K562 (cell line): ENCODE measurements around the gene KAT6B. TPM values are rescaled to one million over a fixed set of nuclear protein-coding genes. Genes with fewer than 3 reads are reported as not detected.

Experiments used
- CBFA2T3 ChIP-seq: fragments of 450-650 bp; IDR thresholded peaks from 2 replicates; pipeline ENCODE4 v1.6.1; 2017
- CTBP1 ChIP-seq: fragments of 450-650 bp; IDR thresholded peaks from 2 replicates; pipeline ENCODE4 v1.6.1; 2016; ENCODE audit warnings: borderline replicate concordance
- DDX20 ChIP-seq: fragments of 450-650 bp; IDR thresholded peaks from 2 replicates; pipeline ENCODE4 v1.6.1; 2016; ENCODE audit warnings: missing genetic modification characterization, low read depth, mild to moderate bottlenecking, missing compliant biosample characterization, moderate library complexity
- E2F4 ChIP-seq: sonication (generic); formaldehyde crosslinking; IDR thresholded peaks from 2 replicates; pipeline ENCODE4 v1.8.0; 2022; ENCODE audit warnings: mild to moderate bottlenecking, low read depth, missing genetic modification reagents
- E2F8 ChIP-seq: fragments of 450-650 bp; IDR thresholded peaks from 2 replicates; pipeline ENCODE4 v1.7.1; 2018; ENCODE audit warnings: mild to moderate bottlenecking, low read depth; ENCODE audit not compliant: partially characterized antibody
- FOXA1 ChIP-seq: fragments of 450-650 bp; IDR thresholded peaks from 2 replicates; pipeline ENCODE4 v1.6.1; 2016; ENCODE audit warnings: mild to moderate bottlenecking, borderline replicate concordance
- KDM1A ChIP-seq, 2 experiments: fragments of 450-650 bp; IDR thresholded peaks; 2 replicates each; pipeline ENCODE4 v1.6.1; 2016; ENCODE audit warnings: mild to moderate bottlenecking in 2 of 2
- KLF10 ChIP-seq: fragments of 250-450 bp; sonication (Bioruptor Pico); IDR thresholded peaks from 2 replicates; pipeline ENCODE4 v1.6.1; 2021; ENCODE audit warnings: matching md5 sums
- PTRF ChIP-seq: fragments of 450-650 bp; IDR thresholded peaks from 2 replicates; pipeline ENCODE4 v1.6.1; 2016; ENCODE audit warnings: mild to moderate bottlenecking, missing genetic modification characterization, missing compliant biosample characterization
- SAFB ChIP-seq: fragments of 200-400 bp; formaldehyde crosslinking; IDR thresholded peaks from 2 replicates; pipeline ENCODE4 v1.6.1; 2017; ENCODE audit warnings: low read depth, low read length, borderline replicate concordance
- SP2 ChIP-seq: IDR thresholded peaks from 2 replicates; pipeline ENCODE4 v1.6.1; 2011; ENCODE audit warnings: mild to moderate bottlenecking, low read depth, low read length, moderate library complexity; ENCODE audit not compliant: poor library complexity, severe bottlenecking; ENCODE audit errors: extremely low read depth
- TAF15 ChIP-seq: fragments of 200-400 bp; formaldehyde crosslinking; IDR thresholded peaks from 2 replicates; pipeline ENCODE4 v1.6.1; 2017; ENCODE audit warnings: mild to moderate bottlenecking, low read depth, low read length, moderate library complexity
- TCF3 ChIP-seq: sonication (generic); formaldehyde crosslinking; IDR thresholded peaks from 2 replicates; pipeline ENCODE4 v1.4.0; 2020; ENCODE audit warnings: mild to moderate bottlenecking, missing genetic modification reagents
- ZNF57 ChIP-seq: fragments of 450-650 bp; formaldehyde crosslinking; IDR thresholded peaks from 2 replicates; pipeline ENCODE4 v1.4.0; 2020; ENCODE audit warnings: mild to moderate bottlenecking, moderate library complexity
- ZNF592 ChIP-seq: fragments of 450-650 bp; IDR thresholded peaks from 2 replicates; pipeline ENCODE4 v1.6.1; 2017; ENCODE audit warnings: antibody characterized with exemption, mild to moderate bottlenecking
- polyA plus RNA-seq, 8 experiments: library from polyadenylated mRNA; depleted of rRNA in 4 of 8; stranded (reverse) in 5 of 8; unstranded in 3 of 8; fragments of >200 nt; fragmentation: Nextera tagmentation in 2 of 8; fragmentation: Illumina TruSeq in 1 of 8; extraction: Ambion mirVana in 2 of 8; extraction: Trizol in 1 of 8; gene quantifications; 2 replicates each; pipeline versions ENCODE4 v1.2.1 to v1.2.3, GENCODE V29; 2011 to 2014; ENCODE audit warnings: inconsistent platforms in 1 of 8, missing spikeins in 1 of 8
- total RNA-seq, 7 experiments: library from RNA; depleted of rRNA in 6 of 7; stranded (reverse); fragments of >200 nt in 6 of 7; fragmentation: Illumina TruSeq in 2 of 7; extraction: Trizol in 2 of 7; gene quantifications; 2 replicates each; pipeline versions ENCODE4 v1.2.1 to v1.2.3, GENCODE V29; 2011 to 2021; ENCODE audit warnings: low replicate concordance in 1 of 7
- TF ChIP-seq, protein P1 (sequence below): fragments of 250-450 bp; sonication (Bioruptor Pico); IDR thresholded peaks from 2 replicates; pipeline ENCODE4 v1.4.0; 2020; ENCODE audit warnings: mild to moderate bottlenecking, moderate library complexity
- TF ChIP-seq, protein P2 (sequence below): fragments of 450-650 bp; conservative IDR thresholded peaks from 2 replicates; pipeline ENCODE4 v1.6.1; 2016; ENCODE audit warnings: missing genetic modification characterization, low read depth, mild to moderate bottlenecking, control low read depth, missing compliant biosample characterization

The KAT6B gene
- total and polyA plus RNA-seq, 9 of the 15 experiments (the other 6 are each of a cell fraction or from before 2014, with no cell fraction given): 1.4 to 9.2 (median 6.8) TPM

DNA sequence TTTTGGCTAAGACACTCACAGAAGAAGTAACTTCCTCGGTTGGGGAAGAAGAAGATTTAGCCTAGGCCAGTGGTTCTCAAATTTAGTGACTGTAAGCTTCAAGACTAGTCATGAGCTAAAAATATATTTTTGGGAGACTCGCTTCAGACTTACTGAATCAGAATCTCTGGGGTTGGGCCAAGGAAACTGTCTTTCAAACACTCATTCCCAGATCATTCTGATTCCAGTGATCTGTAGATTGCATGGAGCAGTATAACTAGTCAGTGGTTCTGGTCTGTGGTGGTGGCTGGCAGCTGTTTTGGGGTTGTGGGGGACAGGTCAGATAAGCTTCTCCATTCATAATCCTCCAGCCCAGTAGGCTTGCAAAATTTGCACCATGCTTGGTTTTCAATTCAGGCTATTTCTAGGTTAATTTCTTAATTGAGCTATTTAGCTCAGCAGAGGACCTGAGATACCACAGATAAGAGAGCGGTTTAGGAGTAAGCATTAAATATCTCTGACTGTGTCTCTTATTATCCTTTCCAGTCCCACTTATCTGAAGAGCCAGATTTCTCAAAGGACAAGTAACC is 3.8 kb upstream of the KAT6B start (continued):
- no peak for TF ChIP-seq ZNF592
- peak; percentile 31; the same call in 1 of the 2 replicates for TF ChIP-seq TCF3 (CRISPR knock-in tag)
- no peak for TF ChIP-seq E2F4
- TF ChIP-seq ZNF57 (CRISPR knock-in tag): no peak
- TF ChIP-seq TAF15: no peak
- no peak for TF ChIP-seq SAFB
- TF ChIP-seq, protein P1, sequence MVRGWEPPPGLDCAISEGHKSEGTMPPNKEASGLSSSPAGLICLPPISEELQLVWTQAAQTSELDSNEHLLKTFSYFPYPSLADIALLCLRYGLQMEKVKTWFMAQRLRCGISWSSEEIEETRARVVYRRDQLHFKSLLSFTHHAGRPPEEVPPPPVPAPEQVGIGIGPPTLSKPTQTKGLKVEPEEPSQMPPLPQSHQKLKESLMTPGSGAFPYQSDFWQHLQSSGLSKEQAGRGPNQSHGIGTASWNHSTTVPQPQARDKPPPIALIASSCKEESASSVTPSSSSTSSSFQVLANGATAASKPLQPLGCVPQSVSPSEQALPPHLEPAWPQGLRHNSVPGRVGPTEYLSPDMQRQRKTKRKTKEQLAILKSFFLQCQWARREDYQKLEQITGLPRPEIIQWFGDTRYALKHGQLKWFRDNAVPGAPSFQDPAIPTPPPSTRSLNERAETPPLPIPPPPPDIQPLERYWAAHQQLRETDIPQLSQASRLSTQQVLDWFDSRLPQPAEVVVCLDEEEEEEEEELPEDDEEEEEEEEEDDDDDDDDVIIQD (CRISPR knock-in tag): no peak
- TF ChIP-seq, protein P2, sequence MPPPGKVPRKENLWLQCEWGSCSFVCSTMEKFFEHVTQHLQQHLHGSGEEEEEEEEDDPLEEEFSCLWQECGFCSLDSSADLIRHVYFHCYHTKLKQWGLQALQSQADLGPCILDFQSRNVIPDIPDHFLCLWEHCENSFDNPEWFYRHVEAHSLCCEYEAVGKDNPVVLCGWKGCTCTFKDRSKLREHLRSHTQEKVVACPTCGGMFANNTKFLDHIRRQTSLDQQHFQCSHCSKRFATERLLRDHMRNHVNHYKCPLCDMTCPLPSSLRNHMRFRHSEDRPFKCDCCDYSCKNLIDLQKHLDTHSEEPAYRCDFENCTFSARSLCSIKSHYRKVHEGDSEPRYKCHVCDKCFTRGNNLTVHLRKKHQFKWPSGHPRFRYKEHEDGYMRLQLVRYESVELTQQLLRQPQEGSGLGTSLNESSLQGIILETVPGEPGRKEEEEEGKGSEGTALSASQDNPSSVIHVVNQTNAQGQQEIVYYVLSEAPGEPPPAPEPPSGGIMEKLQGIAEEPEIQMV (tag): no peak
- no peak for TF ChIP-seq DDX20
- no peak for TF ChIP-seq KLF10 (CRISPR knock-in tag)
- no peak for TF ChIP-seq E2F8
- TF ChIP-seq CTBP1: no peak
- no peak for TF ChIP-seq PTRF (tag)
- no peak for TF ChIP-seq FOXA1
- peak; percentile 76 for TF ChIP-seq CBFA2T3
- peak; percentile 46 to 62; a peak in 2 of 4 replicates for TF ChIP-seq KDM1A (IDR thresholded peaks at IDR 0.05)
- TF ChIP-seq SP2: no peak
